ENCODE results near the gene RSRP1.

Gene RSRP1

GRCh38 chr1:25222606-25223005 lies 24.6 kb downstream of the RSRP1 start:
- DNase-seq (no peak), ATAC-seq (ENCODE audit: insufficient read depth, low read depth) (no peak)
- H3K4me2 ChIP-seq (ENCODE audit: insufficient read depth, low read length): no peak overlapping the region
- H3K9me3 ChIP-seq (ENCODE audit: insufficient read depth, low read length, severe bottlenecking): no peaks in the 10 kb centered on the region
- H3K79me2 ChIP-seq (ENCODE audit: insufficient read depth, low read length): no peaks in the 10 kb centered on the region
- no peak overlapping the region for H3K9ac ChIP-seq (ENCODE audit: low read depth, low read length)
- no peak overlapping the region for H2AFZ ChIP-seq (ENCODE audit: low read depth, low read length)
- H3K27me3 ChIP-seq (ENCODE audit: insufficient read depth, low read length, poor library complexity): no peaks in the 10 kb centered on the region
- peaks cover 58% of the 10 kb centered on the region for H3K36me3 ChIP-seq (ENCODE audit: insufficient read depth, low read length)
- no peak overlapping the region for H3K27ac ChIP-seq (ENCODE audit: low read length)
- no peaks in the 10 kb centered on the region for H4K20me1 ChIP-seq (ENCODE audit: insufficient read depth, low read length)
- H3K4me1 ChIP-seq (ENCODE audit: insufficient read depth, low read length): no peaks in the 10 kb centered on the region
- no peak overlapping the region for H3K4me3 ChIP-seq (ENCODE audit: low read depth in 1 of 2, low read length in 2 of 2)
- no peak for TF ChIP-seq EZH2 (IDR thresholded peaks at IDR 0.05; ENCODE audit: borderline replicate concordance, low read depth, low read length, severe bottlenecking)
- no peak for TF ChIP-seq CTCF (IDR thresholded peaks at IDR 0.05; ENCODE audit: borderline replicate concordance, extremely low read depth, low read length, poor library complexity, severe bottlenecking)

GRCh38 chr1:25220666-25221065 lies 26.6 kb downstream of the RSRP1 start:
- H3K4me3 ChIP-seq (ENCODE audit: low read depth in 1 of 2, low read length in 2 of 2): no peak overlapping the region
- DNase-seq (no peak), ATAC-seq (ENCODE audit: insufficient read depth, low read depth) (no peak)
- H3K4me2 ChIP-seq (ENCODE audit: insufficient read depth, low read length): no peak overlapping the region
- H3K27me3 ChIP-seq (ENCODE audit: insufficient read depth, low read length, poor library complexity): no peaks in the 10 kb centered on the region
- peaks cover 41% of the 10 kb centered on the region for H3K36me3 ChIP-seq (ENCODE audit: insufficient read depth, low read length)
- no peaks in the 10 kb centered on the region for H4K20me1 ChIP-seq (ENCODE audit: insufficient read depth, low read length)
- TF ChIP-seq EZH2 (IDR thresholded peaks at IDR 0.05; ENCODE audit: borderline replicate concordance, low read depth, low read length, severe bottlenecking) (no peak), CTCF (IDR thresholded peaks at IDR 0.05; ENCODE audit: borderline replicate concordance, extremely low read depth, low read length, poor library complexity, severe bottlenecking) (no peak)
- no peak overlapping the region for H3K9ac ChIP-seq (ENCODE audit: low read depth, low read length)
- no peaks in the 10 kb centered on the region for H3K9me3 ChIP-seq (ENCODE audit: insufficient read depth, low read length, severe bottlenecking)
- H2AFZ ChIP-seq (ENCODE audit: low read depth, low read length): no peak overlapping the region
- H3K27ac ChIP-seq (ENCODE audit: low read length): no peak overlapping the region
- no peaks in the 10 kb centered on the region for H3K4me1 ChIP-seq (ENCODE audit: insufficient read depth, low read length)
- no peaks in the 10 kb centered on the region for H3K79me2 ChIP-seq (ENCODE audit: insufficient read depth, low read length)

- Histone ChIP-seq H3K9me3 (ENCODE audit: insufficient read depth, low read length, severe bottlenecking) (no peaks in the 10 kb centered on the region), H3K9ac (ENCODE audit: low read depth, low read length) (no peak overlapping the region), H4K20me1 (ENCODE audit: insufficient read depth, low read length) (no peaks in the 10 kb centered on the region), H2AFZ (ENCODE audit: low read depth, low read length) (no peak overlapping the region), H3K4me1 (ENCODE audit: insufficient read depth, low read length) (no peaks in the 10 kb centered on the region), H3K36me3 (ENCODE audit: insufficient read depth, low read length) (peaks cover 38% of the 10 kb centered on the region), H3K27me3 (ENCODE audit: insufficient read depth, low read length, poor library complexity) (no peaks in the 10 kb centered on the region), H3K27ac (ENCODE audit: low read length) (no peak overlapping the region), H3K4me2 (ENCODE audit: insufficient read depth, low read length) (no peak overlapping the region), H3K4me3 (ENCODE audit: low read depth in 1 of 2, low read length in 2 of 2) (no peak overlapping the region), H3K79me2 (ENCODE audit: insufficient read depth, low read length) (no peaks in the 10 kb centered on the region)
- ATAC-seq (ENCODE audit: insufficient read depth, low read depth) (no peak), DNase-seq (no peak)
- TF ChIP-seq EZH2 (IDR thresholded peaks at IDR 0.05; ENCODE audit: borderline replicate concordance, low read depth, low read length, severe bottlenecking): no peak
- no peak for TF ChIP-seq CTCF (IDR thresholded peaks at IDR 0.05; ENCODE audit: borderline replicate concordance, extremely low read depth, low read length, poor library complexity, severe bottlenecking)
Measured at GRCh38 chr1:25219661-25220251, 27.5 kb downstream of the RSRP1 start.
